ENCODE data around the gene UBXN11. TPM values are rescaled to one million over a fixed set of nuclear protein-coding genes. Genes with fewer than 3 reads are reported as not detected.

UBXN11 gene
- total and polyA plus RNA-seq, 2 of the 13 experiments (the other 11 are each of a cell fraction or from before 2014, with no cell fraction given): 9.3 to 10.4 TPM

- no peak for TF ChIP-seq ZNF207 (IDR thresholded peaks at IDR 0.05; ENCODE audit: borderline replicate concordance)
- no peak for TF ChIP-seq SRY (CRISPR knock-in tag; IDR thresholded peaks at IDR 0.05)
- peak; percentile 40; the same call in 1 of the 2 replicates for TF ChIP-seq SIX4 (CRISPR knock-in tag; IDR thresholded peaks at IDR 0.05)
- no peak for TF ChIP-seq ZFP36 (IDR thresholded peaks at IDR 0.05; ENCODE audit: borderline replicate concordance, low read depth, low read length, partially characterized antibody)
- peak; percentile 58 for TF ChIP-seq ZBTB38 (CRISPR knock-in tag; IDR thresholded peaks at IDR 0.05)
- no peak for TF ChIP-seq PREB (CRISPR knock-in tag; IDR thresholded peaks at IDR 0.05)
- peak; percentile 71 for TF ChIP-seq HINFP (CRISPR knock-in tag; IDR thresholded peaks at IDR 0.05; ENCODE audit: low read depth)
- TF ChIP-seq ZNF790 (CRISPR knock-in tag; IDR thresholded peaks at IDR 0.05; ENCODE audit: borderline replicate concordance): no peak
- TF ChIP-seq HOMEZ (CRISPR knock-in tag; IDR thresholded peaks at IDR 0.05; ENCODE audit: low read depth): 0 out of 2 replicates have a peak, but pooled peaks have one; percentile 34
- TF ChIP-seq ERF (CRISPR knock-in tag; IDR thresholded peaks at IDR 0.05): peak; percentile 60
- no peak for TF ChIP-seq ARNT (IDR thresholded peaks at IDR 0.05)
- TF ChIP-seq ZNF30 (CRISPR knock-in tag; IDR thresholded peaks at IDR 0.05): no peak
- TF ChIP-seq ZNF136 (CRISPR knock-in tag; IDR thresholded peaks at IDR 0.05; ENCODE audit: low read depth): no peak
- TF ChIP-seq CREB3 (CRISPR knock-in tag; IDR thresholded peaks at IDR 0.05): no peak
- TF ChIP-seq HDAC1 (CRISPR knock-in tag; IDR thresholded peaks at IDR 0.05): peak; percentile 96
- no peak for TF ChIP-seq XBP1 (CRISPR knock-in tag; IDR thresholded peaks at IDR 0.05)
- TF ChIP-seq PRDM15 (CRISPR knock-in tag; IDR thresholded peaks at IDR 0.05): peak; percentile 86; the same call in 1 of the 2 replicates
- no peak for TF ChIP-seq ZBTB21 (CRISPR knock-in tag; IDR thresholded peaks at IDR 0.05)
- TF ChIP-seq NFRKB (IDR thresholded peaks at IDR 0.05): peak; percentile 32; the same call in 1 of the 2 replicates
- no peak for TF ChIP-seq NR1H2 (CRISPR knock-in tag; IDR thresholded peaks at IDR 0.05; ENCODE audit: borderline replicate concordance, low read depth)
Measured at GRCh38 chr1:26350701-26351589, 44.5 kb upstream of the UBXN11 start (continued).
